Osteoblast (primary cell): Measurements from ENCODE around the gene COPA. TPM values are rescaled to one million over a fixed set of nuclear protein-coding genes. Genes with fewer than 3 reads are reported as not detected.
A peak's percentile ranks its signal among the peaks of the same experiment; 100 is the strongest.

Experiments used
- DNase-seq: peaks from one replicate; pipeline ENCODE4 v3.0.0; 2011; ENCODE audit warnings: low spot score, mixed read lengths; ENCODE audit not compliant: insufficient read length; ENCODE audit errors: missing footprints
- H2AFZ ChIP-seq: 2 replicates; pipeline ENCODE4 v1.6.0; 2011; ENCODE audit warnings: mild to moderate bottlenecking, low read length
- H3K27ac ChIP-seq: 2 replicates; pipeline ENCODE4 v1.5.1; 2011; ENCODE audit warnings: mild to moderate bottlenecking, low read depth, low read length, moderate library complexity
- H3K27me3 ChIP-seq: 2 replicates; pipeline ENCODE4 v1.6.0; 2012; ENCODE audit warnings: mild to moderate bottlenecking, control low read depth, inconsistent platforms, low read length, moderate library complexity; ENCODE audit not compliant: insufficient read depth
- H3K36me3 ChIP-seq: 2 replicates; pipeline ENCODE4 v1.5.1; 2011; ENCODE audit warnings: mild to moderate bottlenecking, low read length, control low read depth, moderate library complexity; ENCODE audit not compliant: insufficient read depth
- H3K4me1 ChIP-seq: 2 replicates; pipeline ENCODE4 v1.5.1; 2011; ENCODE audit warnings: mild to moderate bottlenecking, low read length, control low read depth, moderate library complexity; ENCODE audit not compliant: insufficient read depth
- H3K4me2 ChIP-seq: 2 replicates; pipeline ENCODE4 v1.6.0; 2011; ENCODE audit warnings: mild to moderate bottlenecking, low read length; ENCODE audit not compliant: insufficient read depth
- H3K4me3 ChIP-seq: fragments of 200-600 bp; sonication (generic); 3 replicates; pipeline ENCODE4 v1.5.1; 2012; ENCODE audit warnings: mild to moderate bottlenecking, low read length, inconsistent platforms; ENCODE audit not compliant: insufficient read depth
- H3K79me2 ChIP-seq: 2 replicates; pipeline ENCODE4 v1.6.0; 2012; ENCODE audit warnings: mild to moderate bottlenecking, low read length, control low read depth, inconsistent platforms; ENCODE audit not compliant: insufficient read depth
- H3K9me3 ChIP-seq: 2 replicates; pipeline ENCODE4 v1.5.1; 2011; ENCODE audit warnings: low read depth, low read length, control low read depth
- H4K20me1 ChIP-seq: 2 replicates; pipeline ENCODE4 v1.6.0; 2012; ENCODE audit warnings: mild to moderate bottlenecking, low read length, control low read depth; ENCODE audit not compliant: insufficient read depth
- total RNA-seq: library from RNA; depleted of rRNA; stranded (reverse); fragments of >200 nt; gene quantifications from 2 replicates; pipeline ENCODE4 v1.2.3, GENCODE V29; 2012
- TF ChIP-seq, protein P1 (sequence below): IDR thresholded peaks from 2 replicates; pipeline ENCODE4 v1.5.1; 2011; ENCODE audit warnings: mild to moderate bottlenecking, low read depth, low read length, moderate library complexity; ENCODE audit errors: extremely low read depth

The COPA gene
- total RNA-seq, 1 donor = 282 TPM

DNA sequence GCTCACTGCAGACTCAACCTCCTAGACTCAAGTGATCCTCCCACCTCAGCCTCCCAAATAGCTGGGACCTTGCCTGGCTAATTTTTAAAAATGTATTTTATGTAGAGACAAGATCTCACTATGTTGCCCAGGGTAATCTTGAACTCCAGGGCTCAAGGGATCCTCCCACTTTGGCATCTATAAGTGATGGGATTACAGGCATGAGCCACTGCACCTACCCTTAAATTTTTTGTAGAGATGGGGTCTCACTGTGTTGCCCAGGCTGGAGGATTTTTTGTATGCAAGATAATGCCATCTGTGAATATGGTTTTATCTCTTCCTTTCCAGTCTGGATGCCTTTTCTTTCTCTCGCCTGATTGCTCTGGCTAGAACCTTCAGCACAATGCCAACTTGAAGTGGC lies 72.0 kb downstream of the COPA start:
- Histone ChIP-seq H3K4me2 (no peak overlapping the region), H3K9me3 (no peaks in the 10 kb centered on the region), H3K79me2 (no peaks in the 10 kb centered on the region), H4K20me1 (no peaks in the 10 kb centered on the region), H3K4me3 (no peak overlapping the region), H3K27ac (no peak overlapping the region), H3K4me1 (no peaks in the 10 kb centered on the region), H3K27me3 (no peaks in the 10 kb centered on the region), H2AFZ (no peak overlapping the region), H3K36me3 (no peaks in the 10 kb centered on the region)
- DNase-seq = no peak
- TF ChIP-seq, protein P1, sequence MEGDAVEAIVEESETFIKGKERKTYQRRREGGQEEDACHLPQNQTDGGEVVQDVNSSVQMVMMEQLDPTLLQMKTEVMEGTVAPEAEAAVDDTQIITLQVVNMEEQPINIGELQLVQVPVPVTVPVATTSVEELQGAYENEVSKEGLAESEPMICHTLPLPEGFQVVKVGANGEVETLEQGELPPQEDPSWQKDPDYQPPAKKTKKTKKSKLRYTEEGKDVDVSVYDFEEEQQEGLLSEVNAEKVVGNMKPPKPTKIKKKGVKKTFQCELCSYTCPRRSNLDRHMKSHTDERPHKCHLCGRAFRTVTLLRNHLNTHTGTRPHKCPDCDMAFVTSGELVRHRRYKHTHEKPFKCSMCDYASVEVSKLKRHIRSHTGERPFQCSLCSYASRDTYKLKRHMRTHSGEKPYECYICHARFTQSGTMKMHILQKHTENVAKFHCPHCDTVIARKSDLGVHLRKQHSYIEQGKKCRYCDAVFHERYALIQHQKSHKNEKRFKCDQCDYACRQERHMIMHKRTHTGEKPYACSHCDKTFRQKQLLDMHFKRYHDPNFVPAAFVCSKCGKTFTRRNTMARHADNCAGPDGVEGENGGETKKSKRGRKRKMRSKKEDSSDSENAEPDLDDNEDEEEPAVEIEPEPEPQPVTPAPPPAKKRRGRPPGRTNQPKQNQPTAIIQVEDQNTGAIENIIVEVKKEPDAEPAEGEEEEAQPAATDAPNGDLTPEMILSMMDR = no peak

DNA sequence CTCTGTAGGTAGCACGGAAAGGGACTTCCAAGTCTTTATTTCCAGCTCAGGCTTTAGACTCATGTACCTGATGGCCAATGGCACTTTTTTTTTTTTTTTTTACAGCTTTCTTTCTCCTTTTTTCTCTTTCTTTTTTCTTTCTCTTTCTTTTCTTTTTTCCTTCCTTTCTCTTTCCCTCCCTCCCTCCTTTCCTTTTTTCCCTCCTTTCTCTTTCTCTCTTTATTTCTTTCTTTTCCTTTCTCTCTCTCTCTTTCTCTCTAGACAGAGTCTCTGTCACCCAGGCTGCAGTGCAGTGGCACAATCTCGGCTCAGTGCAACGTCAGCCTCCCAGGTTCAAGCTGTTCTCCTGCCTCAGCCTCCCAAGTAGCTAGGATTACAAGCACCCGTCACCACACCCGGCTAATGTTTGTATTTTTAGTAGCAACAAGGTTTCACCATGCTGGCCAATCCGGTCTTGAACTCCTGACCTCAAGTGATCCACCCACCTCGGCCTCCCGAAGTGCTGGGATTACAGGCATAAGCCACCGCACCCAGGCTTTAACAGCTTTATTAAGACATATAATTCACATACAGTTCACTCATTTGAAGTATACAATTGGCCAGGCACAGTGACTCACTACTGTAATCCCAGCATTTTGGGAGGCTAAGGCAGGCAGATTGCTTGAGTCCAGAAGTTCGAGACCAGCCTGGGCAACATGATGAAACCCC lies 75.6 kb downstream of the COPA start:
- H3K79me2 ChIP-seq = no peaks in the 10 kb centered on the region
- H3K4me2 ChIP-seq = no peak overlapping the region
- H3K9me3 ChIP-seq = no peaks in the 10 kb centered on the region
- no peaks in the 10 kb centered on the region for H3K27me3 ChIP-seq
- no peak overlapping the region for H3K27ac ChIP-seq
- no peak overlapping the region for H3K4me3 ChIP-seq
- no peak for DNase-seq
- H3K4me1 ChIP-seq = peaks cover 4% of the 10 kb centered on the region
- no peaks in the 10 kb centered on the region for H3K36me3 ChIP-seq
- no peak overlapping the region for H2AFZ ChIP-seq
- H4K20me1 ChIP-seq = no peaks in the 10 kb centered on the region
- TF ChIP-seq, protein P1 = no peak

DNA sequence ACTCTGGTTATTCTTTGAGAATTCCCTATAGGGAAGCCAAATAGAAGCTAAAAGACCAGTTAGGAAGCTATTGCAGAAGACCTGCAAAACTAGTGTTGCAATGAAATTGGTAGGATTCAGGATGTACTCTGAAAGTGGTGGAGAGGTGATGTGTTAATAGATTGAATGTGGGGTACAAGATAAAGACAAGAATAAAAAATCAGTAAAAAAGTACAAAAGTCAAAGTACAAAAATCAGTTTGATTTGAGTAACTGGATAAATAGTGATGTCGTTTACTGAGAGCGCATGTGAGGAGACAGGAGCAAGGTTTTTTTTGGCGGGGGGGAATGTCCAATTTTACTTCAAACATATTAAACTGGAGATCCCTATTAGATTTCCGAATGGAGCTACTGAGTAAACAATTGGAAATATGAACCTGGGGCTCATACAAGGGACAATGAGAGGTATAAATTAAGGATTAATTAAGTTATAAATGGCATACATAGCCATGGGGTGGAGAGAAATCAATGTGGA lies 78.2 kb downstream of the COPA start:
- Histone ChIP-seq H3K4me2 (no peak overlapping the region), H3K79me2 (peaks cover 12% of the 10 kb centered on the region)
- TF ChIP-seq, protein P1 = no peak

DNA sequence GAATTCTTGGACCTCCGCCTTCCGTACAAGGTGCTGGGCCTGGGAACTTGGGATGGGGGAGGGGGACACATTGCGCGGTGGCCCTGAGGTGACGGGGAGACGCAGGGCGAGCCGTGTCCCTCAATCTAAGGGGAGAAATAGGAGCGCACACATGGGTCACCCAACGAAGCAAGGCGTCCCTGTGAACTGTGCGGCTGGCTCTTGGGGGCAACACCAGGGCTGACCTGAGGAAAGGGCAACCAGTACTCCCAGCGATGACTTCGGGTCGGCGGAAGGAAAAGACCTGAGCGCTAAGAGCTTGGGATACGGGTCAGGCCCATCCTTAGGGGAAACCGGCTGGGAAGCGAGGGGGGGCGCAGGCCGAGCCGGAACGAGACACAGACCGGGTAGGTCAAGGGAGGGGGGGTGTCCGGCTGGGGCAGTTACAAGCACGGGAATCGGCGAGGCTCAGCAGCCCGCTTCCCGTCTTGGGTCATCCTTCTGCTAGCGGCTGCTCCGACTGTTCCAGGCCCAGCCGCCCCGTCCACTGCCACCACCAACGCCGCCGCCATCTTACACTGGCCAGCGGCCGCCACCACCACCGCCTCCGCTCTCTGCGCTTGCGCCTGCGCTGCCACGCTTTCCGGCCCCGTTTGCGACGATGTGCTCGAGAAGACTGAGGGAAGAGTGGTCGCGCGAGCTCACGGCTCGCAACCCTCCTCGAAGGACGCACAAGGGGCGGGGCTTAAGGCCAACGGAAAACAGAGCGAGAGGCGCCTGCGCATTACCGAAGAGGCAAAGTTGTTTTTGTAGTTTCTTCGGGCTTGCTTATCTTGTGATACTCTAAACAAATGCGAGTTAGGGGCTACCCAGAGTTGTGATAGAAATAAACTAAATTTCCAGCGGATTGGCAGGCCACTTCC lies 80.9 kb downstream of the COPA start, which contains the start of gene DCAF8:
Gene DCAF8 (minus strand): TSS at position 657 of the 902 bp plus-strand sequence. CDS start 18,541 bp downstream, outside the sequence.
- Histone ChIP-seq H3K27me3 (no peaks in the 10 kb centered on the region), H3K4me1 (peaks cover 25% of the 10 kb centered on the region), H4K20me1 (peaks cover 22% of the 10 kb centered on the region), H3K4me3 (peak within 1 kb of the TSS; percentile 98), H3K79me2 (peaks cover 38% of the 10 kb centered on the region), H3K4me2 (peak within 1 kb of the TSS; percentile 78), H3K27ac (peak within 1 kb of the TSS; percentile 87), H3K9me3 (no peaks in the 10 kb centered on the region), H3K36me3 (no peaks in the 10 kb centered on the region), H2AFZ (peak within 1 kb of the TSS; percentile 75)
- TF ChIP-seq, protein P1 = no peak
- DNase-seq = peak; percentile 94

More for the DNA sequence above, 78.2 kb downstream of the COPA start:
- H3K36me3 ChIP-seq = no peaks in the 10 kb centered on the region
- no peak overlapping the region for H3K4me3 ChIP-seq
- H2AFZ ChIP-seq = no peak overlapping the region
- no peaks in the 10 kb centered on the region for H3K27me3 ChIP-seq
- H4K20me1 ChIP-seq = peaks cover 8% of the 10 kb centered on the region
- H3K27ac ChIP-seq = no peak overlapping the region
- H3K4me1 ChIP-seq = peaks cover 20% of the 10 kb centered on the region
- DNase-seq = no peak
- no peaks in the 10 kb centered on the region for H3K9me3 ChIP-seq
